Measurements from ENCODE around the gene HSP90B1. TPM values are rescaled to one million over a fixed set of nuclear protein-coding genes. Genes with fewer than 3 reads are reported as not detected.
A peak's percentile ranks its signal among the peaks of the same experiment; 100 is the strongest.

The HSP90B1 gene
- total RNA-seq, 1 donor from 2014 or later: 617 TPM

GRCh38 chr12:103965255-103965589 lies 35.0 kb downstream of the HSP90B1 start:
- intact Hi-C loops (cut with micrococcal nuclease): loop anchor here (1.0 to 5.0 kb wide), 5 partner anchors 8 to 172 kb away; partner anchors contain the start of gene NFYB
- H3K27ac Mint-ChIP-seq: peak overlapping the region; percentile 99
- peaks cover 28% of the 10 kb centered on the region for H3K4me1 Mint-ChIP-seq (ENCODE audit: low read depth)
- peak overlapping the region; percentile 98 for H3K4me3 Mint-ChIP-seq (ENCODE audit: low read depth)
- no peaks in the 10 kb centered on the region for H3K9me3 Mint-ChIP-seq
- no peak for DNase-seq (ENCODE audit: low spot score)
- no peaks in the 10 kb centered on the region for H3K27me3 Mint-ChIP-seq (ENCODE audit: low read depth)
- H3K36me3 Mint-ChIP-seq (ENCODE audit: low read depth): peaks cover 42% of the 10 kb centered on the region

GRCh38 chr12:103965590-103966504 lies 35.6 kb downstream of the HSP90B1 start, which contains the start of gene TDG:
Gene TDG (plus strand): TSS chr12:103965872. CDS start chr12:103966038, 166 bp downstream.
- H3K27me3 Mint-ChIP-seq (ENCODE audit: low read depth): no peaks in the 10 kb centered on the region
- no peaks in the 10 kb centered on the region for H3K9me3 Mint-ChIP-seq
- peaks cover 42% of the 10 kb centered on the region for H3K36me3 Mint-ChIP-seq (ENCODE audit: low read depth)
- peak within 1 kb of the TSS; percentile 98 for H3K4me3 Mint-ChIP-seq (ENCODE audit: low read depth)
- peak within 1 kb of the TSS; percentile 99 for H3K27ac Mint-ChIP-seq
- H3K4me1 Mint-ChIP-seq (ENCODE audit: low read depth): peaks cover 28% of the 10 kb centered on the region
- intact Hi-C loops (cut with micrococcal nuclease): loop anchor here (1.0 to 5.0 kb wide), 6 partner anchors 9 to 171 kb away; partner anchors contain the start of genes HCFC2 and NFYB
- DNase-seq (ENCODE audit: low spot score): peak; percentile 96

GRCh38 chr12:103966736-103967135 lies 36.5 kb downstream of the HSP90B1 start:
- no peak for DNase-seq (ENCODE audit: low spot score)
- peaks cover 32% of the 10 kb centered on the region for H3K4me1 Mint-ChIP-seq (ENCODE audit: low read depth)
- intact Hi-C loops (cut with micrococcal nuclease): loop anchor here (2.0 to 5.0 kb wide), 3 partner anchors 84 to 171 kb away; partner anchors contain the start of genes HCFC2 and NFYB

GRCh38 chr12:103969391-103969790 lies 39.2 kb downstream of the HSP90B1 start:
- Mint-ChIP-seq H3K4me3 (ENCODE audit: low read depth) (no peak overlapping the region), H3K27ac (no peak overlapping the region), H3K27me3 (ENCODE audit: low read depth) (no peaks in the 10 kb centered on the region), H3K4me1 (ENCODE audit: low read depth) (peaks cover 33% of the 10 kb centered on the region), H3K9me3 (no peaks in the 10 kb centered on the region), H3K36me3 (ENCODE audit: low read depth) (peaks cover 54% of the 10 kb centered on the region)
- DNase-seq (ENCODE audit: low spot score): no peak
- intact Hi-C loops (cut with micrococcal nuclease): loop anchor here (5.0 kb wide), 2 partner anchors 87 to 168 kb away; partner anchors contain the start of gene NFYB

More at GRCh38 chr12:103966736-103967135, 36.5 kb downstream of the HSP90B1 start:
- Mint-ChIP-seq H3K4me3 (ENCODE audit: low read depth) (peak overlapping the region; percentile 98), H3K36me3 (ENCODE audit: low read depth) (peaks cover 47% of the 10 kb centered on the region), H3K9me3 (no peaks in the 10 kb centered on the region), H3K27ac (peak overlapping the region; percentile 99), H3K27me3 (ENCODE audit: low read depth) (no peaks in the 10 kb centered on the region)

DNA sequence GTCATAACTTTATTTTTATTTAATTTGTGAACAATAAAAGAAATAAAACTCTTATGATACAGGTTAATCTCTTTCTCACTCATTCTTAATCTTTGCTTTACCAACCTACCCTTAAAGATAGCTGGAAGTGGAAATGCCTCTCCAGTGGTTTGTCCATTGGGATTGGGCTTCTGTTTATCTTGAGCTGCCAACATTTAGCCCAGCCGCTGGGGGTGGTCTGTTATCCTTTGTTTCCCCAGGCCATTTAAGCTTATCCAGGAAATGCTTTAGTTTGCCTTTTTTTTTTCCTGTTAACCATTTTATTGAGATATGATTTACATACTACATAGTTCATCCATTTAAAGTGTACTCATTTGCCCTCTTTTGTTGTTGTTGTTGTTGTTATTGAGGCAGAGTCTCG lies 43.7 kb downstream of the HSP90B1 start:
- intact Hi-C loops (cut with micrococcal nuclease): no loop called here
- no peak overlapping the region for H3K4me3 Mint-ChIP-seq (ENCODE audit: low read depth)

DNA sequence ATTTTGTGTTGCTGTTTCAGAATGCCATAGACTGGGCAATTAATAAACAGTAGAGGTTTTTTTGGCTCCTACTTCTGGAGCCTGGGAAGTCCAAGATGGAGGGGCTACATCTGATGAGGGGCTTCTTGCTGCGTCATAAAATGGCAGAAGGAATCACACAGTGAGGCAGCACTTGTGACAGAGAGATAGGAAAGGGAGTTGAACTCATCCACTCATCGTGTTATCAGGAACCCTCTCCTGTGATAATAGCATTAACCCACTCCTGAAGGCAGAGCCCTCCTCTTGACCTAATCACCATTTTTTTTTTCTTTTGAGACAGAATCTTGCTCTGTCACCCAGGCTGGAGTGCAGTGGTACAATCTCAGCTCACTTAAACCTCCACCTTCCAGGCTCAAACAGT lies 45.2 kb downstream of the HSP90B1 start:
- Mint-ChIP-seq H3K9me3 (no peaks in the 10 kb centered on the region), H3K4me3 (ENCODE audit: low read depth) (no peak overlapping the region), H3K36me3 (ENCODE audit: low read depth) (peaks cover 57% of the 10 kb centered on the region), H3K27ac (no peak overlapping the region), H3K4me1 (ENCODE audit: low read depth) (peaks cover 14% of the 10 kb centered on the region), H3K27me3 (ENCODE audit: low read depth) (no peaks in the 10 kb centered on the region)
- intact Hi-C loops (cut with micrococcal nuclease): no loop called here
- no peak for DNase-seq (ENCODE audit: low spot score)

More for the DNA sequence above, 43.7 kb downstream of the HSP90B1 start:
- Mint-ChIP-seq H3K27me3 (ENCODE audit: low read depth) (no peaks in the 10 kb centered on the region), H3K9me3 (no peaks in the 10 kb centered on the region), H3K36me3 (ENCODE audit: low read depth) (peaks cover 51% of the 10 kb centered on the region), H3K4me1 (ENCODE audit: low read depth) (peaks cover 19% of the 10 kb centered on the region), H3K27ac (no peak overlapping the region)
- DNase-seq (ENCODE audit: low spot score): no peak

DNA sequence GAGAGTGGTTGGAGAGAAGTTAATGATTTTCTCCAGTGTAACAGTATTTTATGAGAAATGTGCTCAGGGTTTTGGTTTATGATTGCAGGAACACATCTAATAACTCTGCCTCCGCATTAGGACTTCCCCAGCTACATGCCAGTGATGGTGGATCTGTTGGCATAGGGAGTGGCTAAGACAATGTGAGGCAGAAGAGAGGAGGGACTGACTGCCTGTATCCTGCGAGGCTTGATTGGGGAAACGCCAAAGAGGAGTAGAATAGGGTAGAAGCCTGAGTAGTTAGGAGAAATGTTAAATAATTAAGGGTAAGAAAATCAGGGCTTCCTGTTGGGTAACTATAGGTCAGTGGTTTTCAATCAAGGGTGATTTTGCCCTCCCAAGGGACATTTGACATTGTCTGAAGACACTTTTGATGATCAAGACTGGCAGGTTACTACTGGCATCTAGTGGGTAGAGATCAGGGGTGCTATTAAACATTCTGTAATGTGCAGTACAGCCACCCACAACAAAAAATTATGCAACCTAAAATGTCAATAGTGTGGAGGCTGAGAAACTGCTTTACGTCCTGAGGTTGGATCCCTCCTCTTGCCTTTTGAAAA lies 48.3 kb downstream of the HSP90B1 start:
- H3K27ac Mint-ChIP-seq: peak overlapping the region; percentile 36
- H3K36me3 Mint-ChIP-seq (ENCODE audit: low read depth): peaks cover 68% of the 10 kb centered on the region
- H3K9me3 Mint-ChIP-seq: no peaks in the 10 kb centered on the region
- intact Hi-C loops (cut with micrococcal nuclease): no loop called here
- peaks cover 9% of the 10 kb centered on the region for H3K4me1 Mint-ChIP-seq (ENCODE audit: low read depth)
- no peak for DNase-seq (ENCODE audit: low spot score)
- no peak overlapping the region for H3K4me3 Mint-ChIP-seq (ENCODE audit: low read depth)
- H3K27me3 Mint-ChIP-seq (ENCODE audit: low read depth): no peaks in the 10 kb centered on the region

GRCh38 chr12:103986829-103987228 lies 56.6 kb downstream of the HSP90B1 start:
- H3K36me3 Mint-ChIP-seq (ENCODE audit: low read depth): peaks cover 47% of the 10 kb centered on the region
- H3K27ac Mint-ChIP-seq: no peak overlapping the region
- intact Hi-C loops (cut with micrococcal nuclease): no loop called here
- no peak for DNase-seq (ENCODE audit: low spot score)
- no peak overlapping the region for H3K4me3 Mint-ChIP-seq (ENCODE audit: low read depth)
- H3K9me3 Mint-ChIP-seq: no peaks in the 10 kb centered on the region
- H3K27me3 Mint-ChIP-seq (ENCODE audit: low read depth): no peaks in the 10 kb centered on the region
- no peaks in the 10 kb centered on the region for H3K4me1 Mint-ChIP-seq (ENCODE audit: low read depth)

DNA sequence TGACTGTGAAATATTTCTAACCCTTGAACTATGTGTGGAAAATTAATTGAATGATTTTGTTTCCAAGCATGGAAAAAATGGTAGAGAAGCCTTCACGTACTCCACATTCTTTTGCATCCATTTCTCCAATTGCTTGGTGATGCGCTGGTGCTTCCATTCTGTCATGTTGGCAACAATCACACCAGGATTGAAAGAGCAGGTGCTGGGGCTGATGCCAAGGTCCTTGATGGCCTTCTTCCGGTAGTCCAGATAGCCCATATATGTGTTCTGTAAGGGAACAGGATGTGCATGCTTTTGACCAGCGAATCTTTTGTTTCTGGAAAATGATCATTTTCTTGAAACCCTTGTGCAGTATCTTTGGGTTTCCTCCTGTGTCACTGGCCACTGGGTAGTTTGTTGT lies 64.0 kb downstream of the HSP90B1 start:
- Mint-ChIP-seq H3K27me3 (ENCODE audit: low read depth) (peaks cover 22% of the 10 kb centered on the region), H3K36me3 (ENCODE audit: low read depth) (peaks cover 3% of the 10 kb centered on the region), H3K9me3 (no peaks in the 10 kb centered on the region), H3K4me3 (ENCODE audit: low read depth) (no peak overlapping the region), H3K4me1 (ENCODE audit: low read depth) (no peaks in the 10 kb centered on the region), H3K27ac (no peak overlapping the region)
- intact Hi-C loops (cut with micrococcal nuclease): no loop called here
- no peak for DNase-seq (ENCODE audit: low spot score)

DNA sequence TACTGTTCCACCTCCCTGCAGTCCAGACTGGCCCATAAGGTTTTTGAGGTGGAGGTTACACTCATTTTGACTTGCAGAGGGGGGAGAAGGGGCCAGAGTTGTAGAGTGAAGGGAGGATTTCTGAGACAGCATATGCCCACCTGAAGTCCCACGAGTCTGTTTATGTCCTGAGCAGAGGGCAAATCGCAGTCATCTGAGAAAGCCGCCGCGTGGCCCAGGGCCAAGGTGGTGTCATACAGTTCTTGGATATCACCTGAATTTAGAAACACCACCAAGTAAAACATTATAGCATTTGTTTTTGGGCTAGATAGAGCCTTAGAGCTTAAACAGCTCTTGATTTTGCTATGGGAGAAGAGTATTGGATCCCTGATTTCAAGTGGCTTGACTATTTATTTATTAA lies 66.4 kb downstream of the HSP90B1 start:
- no peak overlapping the region for H3K27ac Mint-ChIP-seq
- DNase-seq (ENCODE audit: low spot score): no peak
- no peaks in the 10 kb centered on the region for H3K9me3 Mint-ChIP-seq
- H3K36me3 Mint-ChIP-seq (ENCODE audit: low read depth): no peaks in the 10 kb centered on the region
- intact Hi-C loops (cut with micrococcal nuclease): no loop called here
- H3K4me1 Mint-ChIP-seq (ENCODE audit: low read depth): no peaks in the 10 kb centered on the region
- no peak overlapping the region for H3K4me3 Mint-ChIP-seq (ENCODE audit: low read depth)
- H3K27me3 Mint-ChIP-seq (ENCODE audit: low read depth): peaks cover 33% of the 10 kb centered on the region

- no peaks in the 10 kb centered on the region for H3K9me3 Mint-ChIP-seq
- no peaks in the 10 kb centered on the region for H3K4me1 Mint-ChIP-seq (ENCODE audit: low read depth)
- no peak for DNase-seq (ENCODE audit: low spot score)
- intact Hi-C loops (cut with micrococcal nuclease): no loop called here
- peaks cover 33% of the 10 kb centered on the region for H3K27me3 Mint-ChIP-seq (ENCODE audit: low read depth)
- no peaks in the 10 kb centered on the region for H3K36me3 Mint-ChIP-seq (ENCODE audit: low read depth)
- H3K27ac Mint-ChIP-seq: no peak overlapping the region
- no peak overlapping the region for H3K4me3 Mint-ChIP-seq (ENCODE audit: low read depth)
Observed at GRCh38 chr12:103997286-103997900, 67.2 kb downstream of the HSP90B1 start.
